G401 (cell line): ENCODE data around the gene SLC39A9. TPM values are rescaled to one million over a fixed set of nuclear protein-coding genes. Genes with fewer than 3 reads are reported as not detected.

Experiments used
- total RNA-seq: library from RNA; depleted of rRNA; stranded (reverse); fragments of >200 nt; shearing (Covaris generic); gene quantifications from 2 replicates; pipeline ENCODE4 v1.2.3, GENCODE V29; 2014; rRNA removed

SLC39A9 gene
- total RNA-seq, 1 experiment from 2014 or later: 72.7 TPM

Other genes with a start within 250 kb of the SLC39A9 start
- gene DCAF5, start 245.6 kb upstream of the SLC39A9 start, total RNA-seq: 22.7 and 25.5 TPM in 2 replicates
- 10.3 and 20.4 TPM in 2 replicates for gene EXD2, start 207.2 kb upstream of the SLC39A9 start, total RNA-seq
- 0.10 and 2.7 TPM in 2 replicates for gene GALNT16, start 138.5 kb upstream of the SLC39A9 start, total RNA-seq
- 313 and 338 TPM in 2 replicates for gene ERH, start 393 bp upstream of the SLC39A9 start, total RNA-seq
- 0.31 TPM in 1 of 2 replicates, not detected in the other for gene PLEKHD1, start 86.0 kb downstream of the SLC39A9 start, total RNA-seq
- 0.75 TPM in 1 of 2 replicates, not detected in the other for gene CCDC177, start 176.2 kb downstream of the SLC39A9 start, total RNA-seq
- 1.4 and 1.5 TPM in 2 replicates for gene SUSD6, start 212.9 kb downstream of the SLC39A9 start, total RNA-seq